Measurements from ENCODE around the gene CHPF2. TPM values are rescaled to one million over a fixed set of nuclear protein-coding genes. Genes with fewer than 3 reads are reported as not detected.
A peak's percentile ranks its signal among the peaks of the same experiment; 100 is the strongest.

The CHPF2 gene
- polyA plus RNA-seq, 1 donor (not counting 4 experiments of a cell fraction or from before 2014, with no cell fraction given): 16.2 TPM

DNA sequence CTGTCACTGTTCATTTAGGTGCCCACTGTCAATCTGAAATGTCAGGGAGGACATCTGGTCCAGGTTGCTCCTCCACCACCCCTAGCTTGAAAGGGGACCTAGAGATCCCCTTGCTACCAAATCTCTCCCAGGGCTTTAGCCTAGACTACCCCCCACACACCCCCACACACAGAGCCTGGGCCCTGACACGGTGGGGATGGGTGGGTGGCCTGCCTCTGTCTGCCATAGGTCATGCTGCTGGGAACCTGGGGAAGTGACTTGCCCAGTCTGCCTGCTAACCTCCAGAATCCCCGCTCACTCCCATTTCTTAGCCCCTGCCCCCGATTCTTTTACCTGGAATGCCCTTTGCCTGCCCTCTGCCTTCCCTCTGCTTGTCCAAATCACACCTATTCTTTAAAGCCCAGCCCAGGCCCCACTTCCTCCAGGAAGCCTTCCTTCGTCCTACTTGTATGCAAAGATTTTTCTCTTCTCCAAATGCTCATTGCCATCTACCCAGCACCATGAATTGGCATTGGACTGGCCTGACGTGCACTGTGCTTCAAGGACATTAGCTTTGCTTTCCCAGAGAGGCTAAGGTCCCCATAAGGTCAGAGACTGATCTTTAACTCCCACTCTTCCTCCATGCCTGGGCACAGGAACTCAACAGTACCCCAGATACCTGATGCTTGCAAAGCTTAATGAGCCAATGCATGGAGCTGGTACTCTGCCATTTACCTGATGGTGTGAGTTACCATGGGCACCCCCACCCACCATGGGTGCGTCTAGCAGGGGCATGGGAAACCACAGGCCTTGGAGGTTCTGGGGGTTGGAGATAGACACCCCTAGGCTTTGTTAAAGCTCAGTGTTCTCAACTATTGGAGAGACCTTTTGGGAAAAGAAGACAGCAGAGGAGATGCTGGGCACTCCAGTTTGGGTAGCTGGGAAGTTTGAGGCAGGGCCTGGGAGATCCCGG, 18.2 kb downstream of the CHPF2 start:
- Histone ChIP-seq H3K4me3 (ENCODE audit: control insufficient read depth in 2 of 3, extremely low read depth in 1 of 3, insufficient read depth in 2 of 3, low read depth in 1 of 3, low read length in 3 of 3) (no peak overlapping the region), H3K27me3 (ENCODE audit: control insufficient read depth, extremely low read depth, insufficient read depth, low read length) (peaks cover 42% of the 10 kb centered on the region), H3K9me1 (ENCODE audit: control insufficient read depth, extremely low read depth, insufficient read depth, low read length) (no peaks in the 10 kb centered on the region), H3K4me2 (ENCODE audit: control insufficient read depth, extremely low read depth, insufficient read depth, low read depth, low read length) (no peak overlapping the region), H3K36me3 (ENCODE audit: control insufficient read depth in 2 of 2, extremely low read depth in 1 of 2, insufficient read depth in 2 of 2, low read length in 2 of 2) (no peaks in the 10 kb centered on the region), H3K9me3 (ENCODE audit: control insufficient read depth, low read depth, low read length) (no peaks in the 10 kb centered on the region), H3K27ac (ENCODE audit: control insufficient read depth, insufficient read depth, low read length) (no peak overlapping the region), H4K20me1 (ENCODE audit: control insufficient read depth, extremely low read depth, insufficient read depth, low read length) (no peaks in the 10 kb centered on the region), H3K9ac (ENCODE audit: control insufficient read depth, extremely low read depth, insufficient read depth, low read length) (no peak overlapping the region), H3K4me1 (ENCODE audit: control insufficient read depth, extremely low read depth, insufficient read depth, low read length) (peaks cover 14% of the 10 kb centered on the region), H2AFZ (ENCODE audit: control insufficient read depth, low read length) (no peak overlapping the region), H3K79me2 (ENCODE audit: control insufficient read depth, insufficient read depth, low read length) (no peaks in the 10 kb centered on the region)
- FAIRE-seq: no peak
- dilution Hi-C loops (cut with MboI; ENCODE audit: extremely low pct_ligation_motif_present, low sequenced_read_pairs): no loop called here
- no peak for DNase-seq (ENCODE audit: low read depth, low spot score)
- TF ChIP-seq, protein P1, sequence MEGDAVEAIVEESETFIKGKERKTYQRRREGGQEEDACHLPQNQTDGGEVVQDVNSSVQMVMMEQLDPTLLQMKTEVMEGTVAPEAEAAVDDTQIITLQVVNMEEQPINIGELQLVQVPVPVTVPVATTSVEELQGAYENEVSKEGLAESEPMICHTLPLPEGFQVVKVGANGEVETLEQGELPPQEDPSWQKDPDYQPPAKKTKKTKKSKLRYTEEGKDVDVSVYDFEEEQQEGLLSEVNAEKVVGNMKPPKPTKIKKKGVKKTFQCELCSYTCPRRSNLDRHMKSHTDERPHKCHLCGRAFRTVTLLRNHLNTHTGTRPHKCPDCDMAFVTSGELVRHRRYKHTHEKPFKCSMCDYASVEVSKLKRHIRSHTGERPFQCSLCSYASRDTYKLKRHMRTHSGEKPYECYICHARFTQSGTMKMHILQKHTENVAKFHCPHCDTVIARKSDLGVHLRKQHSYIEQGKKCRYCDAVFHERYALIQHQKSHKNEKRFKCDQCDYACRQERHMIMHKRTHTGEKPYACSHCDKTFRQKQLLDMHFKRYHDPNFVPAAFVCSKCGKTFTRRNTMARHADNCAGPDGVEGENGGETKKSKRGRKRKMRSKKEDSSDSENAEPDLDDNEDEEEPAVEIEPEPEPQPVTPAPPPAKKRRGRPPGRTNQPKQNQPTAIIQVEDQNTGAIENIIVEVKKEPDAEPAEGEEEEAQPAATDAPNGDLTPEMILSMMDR (optimal IDR thresholded peaks at IDR 0.05 in 1 of 3, IDR thresholded peaks at IDR 0.05 in 1 of 3, conservative IDR thresholded peaks at IDR 0.05 in 1 of 3; ENCODE audit: extremely low read depth in 1 of 3, insufficient read depth in 2 of 3, low read length in 3 of 3): no peak
- no peak for TF ChIP-seq EZH2 (IDR thresholded peaks at IDR 0.05; ENCODE audit: low read length)

DNA sequence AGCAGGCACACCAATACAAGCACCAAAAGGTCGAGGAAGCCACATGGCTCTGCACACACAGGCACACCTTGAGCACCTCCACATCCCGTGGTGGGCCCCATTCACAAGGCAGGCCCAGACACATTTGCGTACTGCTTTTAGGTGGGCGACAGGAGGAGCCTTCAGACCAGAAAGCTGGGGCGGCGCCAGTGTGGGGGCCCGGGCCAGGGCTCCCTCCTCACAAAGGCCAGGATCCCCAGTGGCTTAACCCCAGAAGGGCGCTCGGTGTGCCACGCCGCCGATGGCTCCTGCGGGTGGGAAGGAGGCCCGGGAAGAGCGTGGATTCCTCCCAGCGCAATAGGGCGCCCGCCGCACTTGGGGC, 19.0 kb downstream of the CHPF2 start:
- no peaks in the 10 kb centered on the region for H3K9me1 ChIP-seq (ENCODE audit: control insufficient read depth, extremely low read depth, insufficient read depth, low read length)
- no peaks in the 10 kb centered on the region for H3K9me3 ChIP-seq (ENCODE audit: control insufficient read depth, low read depth, low read length)
- H3K27me3 ChIP-seq (ENCODE audit: control insufficient read depth, extremely low read depth, insufficient read depth, low read length): peaks cover 37% of the 10 kb centered on the region
- H3K4me2 ChIP-seq (ENCODE audit: control insufficient read depth, extremely low read depth, insufficient read depth, low read depth, low read length): peak overlapping the region; percentile 51
- no peak for TF ChIP-seq EZH2 (IDR thresholded peaks at IDR 0.05; ENCODE audit: low read length)
- TF ChIP-seq, protein P1 (optimal IDR thresholded peaks at IDR 0.05 in 1 of 3, IDR thresholded peaks at IDR 0.05 in 1 of 3, conservative IDR thresholded peaks at IDR 0.05 in 1 of 3; ENCODE audit: extremely low read depth in 1 of 3, insufficient read depth in 2 of 3, low read length in 3 of 3): no peak
- DNase-seq (ENCODE audit: low read depth, low spot score) (no peak), FAIRE-seq (no peak)
- H4K20me1 ChIP-seq (ENCODE audit: control insufficient read depth, extremely low read depth, insufficient read depth, low read length): no peaks in the 10 kb centered on the region
- H3K27ac ChIP-seq (ENCODE audit: control insufficient read depth, insufficient read depth, low read length): no peak overlapping the region
- H3K4me1 ChIP-seq (ENCODE audit: control insufficient read depth, extremely low read depth, insufficient read depth, low read length): peaks cover 14% of the 10 kb centered on the region
- dilution Hi-C loops (cut with MboI; ENCODE audit: extremely low pct_ligation_motif_present, low sequenced_read_pairs): no loop called here
- H2AFZ ChIP-seq (ENCODE audit: control insufficient read depth, low read length): peak overlapping the region; percentile 42
- H3K36me3 ChIP-seq (ENCODE audit: control insufficient read depth in 2 of 2, extremely low read depth in 1 of 2, insufficient read depth in 2 of 2, low read length in 2 of 2): no peaks in the 10 kb centered on the region
- H3K79me2 ChIP-seq (ENCODE audit: control insufficient read depth, insufficient read depth, low read length): no peaks in the 10 kb centered on the region
- no peak overlapping the region for H3K9ac ChIP-seq (ENCODE audit: control insufficient read depth, extremely low read depth, insufficient read depth, low read length)
- peak overlapping the region in 2 of 3 experiments; percentile 22 to 27 for H3K4me3 ChIP-seq (ENCODE audit: control insufficient read depth in 2 of 3, extremely low read depth in 1 of 3, insufficient read depth in 2 of 3, low read depth in 1 of 3, low read length in 3 of 3)
